ENCODE results near the gene NMT1. TPM values are rescaled to one million over a fixed set of nuclear protein-coding genes. Genes with fewer than 3 reads are reported as not detected.

Gene NMT1
- total and polyA plus RNA-seq, 2 experiments from 2014 or later = 95.6 to 298 TPM

GRCh38 chr17:45101883-45102811 lies 41.0 kb downstream of the NMT1 start:
- Mint-ChIP-seq H3K4me1 (peaks cover 6% of the 10 kb centered on the region), H3K27ac (0 out of 2 replicates have a peak overlapping the region, but pooled peaks have one; percentile 52), H3K4me3 (no peak overlapping the region), H3K9me3 (no peaks in the 10 kb centered on the region; the same call in 2 of the 3 replicates), H3K36me3 (ENCODE audit: low read depth) (peaks cover 85% of the 10 kb centered on the region), H3K27me3 (ENCODE audit: insufficient read depth, low read depth, poor library complexity) (peaks cover 15% of the 10 kb centered on the region)
- Histone ChIP-seq H2AFZ (no peak overlapping the region), H3K27ac (ENCODE audit: low read depth) (no peak overlapping the region), H3K4me3 (no peak overlapping the region), H3K9me2 (ENCODE audit: insufficient read depth) (no peaks in the 10 kb centered on the region), H3K79me2 (replicated peaks; ENCODE audit: insufficient read depth) (no peaks in the 10 kb centered on the region), H3K27me3 (ENCODE audit: insufficient read depth) (no peaks in the 10 kb centered on the region), H4K20me1 (replicated peaks; ENCODE audit: insufficient read depth) (peaks cover 19% of the 10 kb centered on the region), H3K36me3 (ENCODE audit: insufficient read depth) (peaks cover 59% of the 10 kb centered on the region), H3K4me2 (no peak overlapping the region), H3K4me1 (ENCODE audit: insufficient read depth) (no peaks in the 10 kb centered on the region), H3F3A (replicated peaks; ENCODE audit: low read depth) (peaks cover 15% of the 10 kb centered on the region)
- ATAC-seq (no peak), DNase-seq (ENCODE audit: low spot score) (no peak)
- no peak for TF ChIP-seq ETS1 (IDR thresholded peaks at IDR 0.05)
- no peak for TF ChIP-seq JUNB (IDR thresholded peaks at IDR 0.05; ENCODE audit: unreplicated experiment)
- no peak for TF ChIP-seq EZH2 (IDR thresholded peaks at IDR 0.05; ENCODE audit: low read depth, unreplicated experiment)
- TF ChIP-seq NANOG (IDR thresholded peaks at IDR 0.05; ENCODE audit: borderline replicate concordance) = no peak
- TF ChIP-seq EZH2phosphoT487 (IDR thresholded peaks at IDR 0.05; ENCODE audit: unreplicated experiment) = no peak
- TF ChIP-seq POLR2AphosphoS5 (IDR thresholded peaks at IDR 0.05; ENCODE audit: low read depth) = no peak
- no peak for TF ChIP-seq REST (IDR thresholded peaks at IDR 0.05; ENCODE audit: unreplicated experiment)
- TF ChIP-seq STAT1 (IDR thresholded peaks at IDR 0.05; ENCODE audit: unreplicated experiment) = no peak
- TF ChIP-seq ZNF462 (CRISPR knock-in tag; IDR thresholded peaks at IDR 0.05) = no peak
- TF ChIP-seq ZNF331 (CRISPR knock-in tag; IDR thresholded peaks at IDR 0.05; ENCODE audit: low read depth) = no peak
